Measurements from ENCODE around the gene MORC2. TPM values are rescaled to one million over a fixed set of nuclear protein-coding genes. Genes with fewer than 3 reads are reported as not detected.

MORC2 gene
- total and polyA plus RNA-seq, 7 donors: 15.6 to 35.9 (median 27.0) TPM

GRCh38 chr22:30945653-30946052 lies 22.9 kb downstream of the MORC2 start:
- Histone ChIP-seq H3K4me1 (peaks cover 8% of the 10 kb centered on the region), H3K4me3 (no peak overlapping the region), H3K27me3 (ENCODE audit: insufficient read depth in 3 of 3, low read length in 2 of 3) (no peaks in the 10 kb centered on the region), H3K36me3 (ENCODE audit: insufficient read depth in 1 of 2, low read depth in 1 of 2) (peaks cover 11 to 99% of the 10 kb centered on the region in 2 donors), H3K27ac (no peak overlapping the region), H3K9me3 (no peaks in the 10 kb centered on the region)
- WGBS, 3 donors: 86 to 94% (median 94%) methylated on average over 2 of the region's 2 CpGs
- intact Hi-C loops (cut with DNase I): loop anchor here (5.0 to 10.0 kb wide), 3 partner anchors 137 to 289 kb away; partner anchors contain the start of gene SMTN (in 1 of the 2)
- DNase-seq: no peak
- TF ChIP-seq CTCF (IDR thresholded peaks at IDR 0.05): no peak
- ATAC-seq: no peak

GRCh38 chr22:30944986-30945385 lies 23.6 kb downstream of the MORC2 start:
- Histone ChIP-seq H3K4me3 (no peak overlapping the region), H3K27ac (no peak overlapping the region), H3K9me3 (no peaks in the 10 kb centered on the region), H3K4me1 (peaks cover 8% of the 10 kb centered on the region), H3K36me3 (ENCODE audit: insufficient read depth in 1 of 2, low read depth in 1 of 2) (peaks cover 11 to 99% of the 10 kb centered on the region in 2 donors), H3K27me3 (ENCODE audit: insufficient read depth in 3 of 3, low read length in 2 of 3) (no peaks in the 10 kb centered on the region)
- intact Hi-C loops (cut with DNase I): loop anchor here (5.0 to 10.0 kb wide), 3 partner anchors 137 to 290 kb away; partner anchors contain the start of gene SMTN (in 1 of the 2)
- TF ChIP-seq CTCF (IDR thresholded peaks at IDR 0.05): no peak
- ATAC-seq (no peak), DNase-seq (no peak)
- WGBS, 3 donors: 95 to 97% (median 96%) methylated on average over 4 of the region's 4 CpGs

GRCh38 chr22:30943368-30943767 lies 25.2 kb downstream of the MORC2 start:
- 57 to 70% (median 66%) methylated on average over 3 of the region's 3 CpGs for WGBS, 3 donors
- ATAC-seq (no peak), DNase-seq (no peak)
- intact Hi-C loops (cut with DNase I): loop anchor here in 1 of 2 donors (10.0 kb wide), 1 partner anchor 291 kb away; no protein-coding TSS in a partner anchor
- Histone ChIP-seq H3K4me3 (no peak overlapping the region), H3K27ac (no peak overlapping the region), H3K4me1 (peaks cover 8% of the 10 kb centered on the region), H3K9me3 (no peaks in the 10 kb centered on the region), H3K27me3 (ENCODE audit: insufficient read depth in 3 of 3, low read length in 2 of 3) (no peaks in the 10 kb centered on the region), H3K36me3 (ENCODE audit: insufficient read depth in 1 of 2, low read depth in 1 of 2) (peaks cover 11 to 99% of the 10 kb centered on the region in 2 donors)
- TF ChIP-seq CTCF (IDR thresholded peaks at IDR 0.05): no peak

GRCh38 chr22:30941363-30941740 lies 27.2 kb downstream of the MORC2 start:
- Histone ChIP-seq H3K27me3 (ENCODE audit: insufficient read depth in 3 of 3, low read length in 2 of 3) (no peaks in the 10 kb centered on the region), H3K9me3 (no peaks in the 10 kb centered on the region), H3K4me1 (no peaks in the 10 kb centered on the region), H3K27ac (no peak overlapping the region), H3K36me3 (ENCODE audit: insufficient read depth in 1 of 2, low read depth in 1 of 2) (peaks cover 20 to 100% of the 10 kb centered on the region in 2 donors), H3K4me3 (no peak overlapping the region)
- DNase-seq (no peak), ATAC-seq (no peak)
- 92 to 99% (median 94%) methylated on average over 11 of the region's 11 CpGs for WGBS, 3 donors
- no peak for TF ChIP-seq CTCF (IDR thresholded peaks at IDR 0.05)
- intact Hi-C loops (cut with DNase I): loop anchor here in 1 of 2 donors (10.0 kb wide), 1 partner anchor 293 kb away; no protein-coding TSS in a partner anchor
